HepG2 (cell line): ENCODE data around the gene HAUS7. TPM values are rescaled to one million over a fixed set of nuclear protein-coding genes. Genes with fewer than 3 reads are reported as not detected.

ENCODE experiments used
- CEBPZ ChIP-seq: IDR thresholded peaks from 2 replicates; pipeline ENCODE4 v1.6.1; 2012; ENCODE audit warnings: low read length, improper control_type of control experiment
- MTA3 ChIP-seq: sonication (generic); formaldehyde crosslinking; IDR thresholded peaks from 2 replicates; pipeline ENCODE4 v1.4.0; 2020; ENCODE audit warnings: missing genetic modification reagents
- NR3C1 ChIP-seq: sonication (generic); formaldehyde crosslinking; IDR thresholded peaks from 2 replicates; pipeline ENCODE4 v1.4.0; 2020; ENCODE audit warnings: missing genetic modification reagents
- RERE ChIP-seq: IDR thresholded peaks from 2 replicates; pipeline ENCODE4 v1.6.1; 2016; ENCODE audit warnings: low read depth, missing genetic modification reagents, missing compliant biosample characterization
- ZNF121 ChIP-seq: sonication (generic); formaldehyde crosslinking; IDR thresholded peaks from 2 replicates; pipeline ENCODE4 v1.5.0; 2020; ENCODE audit warnings: mild to moderate bottlenecking, missing genetic modification reagents
- ZNF431 ChIP-seq: sonication (generic); formaldehyde crosslinking; IDR thresholded peaks from 2 replicates; pipeline ENCODE4 v1.9.0; 2022; ENCODE audit warnings: missing genetic modification reagents, low read depth, mild to moderate bottlenecking, borderline replicate concordance
- ZNF564 ChIP-seq: sonication (generic); formaldehyde crosslinking; IDR thresholded peaks from 2 replicates; pipeline ENCODE4 v1.8.1; 2023; ENCODE audit warnings: mild to moderate bottlenecking, missing genetic modification reagents
- ZNF674 ChIP-seq: sonication (generic); formaldehyde crosslinking; IDR thresholded peaks from 2 replicates; pipeline ENCODE4 v1.5.0; 2020; ENCODE audit warnings: low read depth, mild to moderate bottlenecking, missing genetic modification reagents
- polyA plus RNA-seq, 8 experiments: library from polyadenylated mRNA; depleted of rRNA in 3 of 8; stranded (reverse) in 7 of 8; unstranded in 1 of 8; fragments of >200 nt; fragmentation: Illumina TruSeq in 4 of 8; extraction: Trizol in 4 of 8; gene quantifications; 2 replicates each; pipeline versions ENCODE4 v1.2.1 to v1.2.3, GENCODE V29; 2011 to 2016; ENCODE audit warnings: low read depth in 4 of 8, missing spikeins in 1 of 8, mixed read lengths in 1 of 8; ENCODE audit not compliant: insufficient read depth in 1 of 8
- total RNA-seq, 5 experiments: library from RNA; depleted of rRNA; stranded (reverse); fragments of >200 nt; fragmentation: Illumina TruSeq; extraction: Trizol; gene quantifications; 2 replicates each; pipeline ENCODE4 v1.2.3, GENCODE V29; 2016; ENCODE audit warnings: low read depth in 1 of 5

HAUS7 gene
- total and polyA plus RNA-seq, 2 of the 13 experiments (the other 11 are each of a cell fraction or from before 2014, with no cell fraction given): 10.9 to 42.4 TPM

DNA sequence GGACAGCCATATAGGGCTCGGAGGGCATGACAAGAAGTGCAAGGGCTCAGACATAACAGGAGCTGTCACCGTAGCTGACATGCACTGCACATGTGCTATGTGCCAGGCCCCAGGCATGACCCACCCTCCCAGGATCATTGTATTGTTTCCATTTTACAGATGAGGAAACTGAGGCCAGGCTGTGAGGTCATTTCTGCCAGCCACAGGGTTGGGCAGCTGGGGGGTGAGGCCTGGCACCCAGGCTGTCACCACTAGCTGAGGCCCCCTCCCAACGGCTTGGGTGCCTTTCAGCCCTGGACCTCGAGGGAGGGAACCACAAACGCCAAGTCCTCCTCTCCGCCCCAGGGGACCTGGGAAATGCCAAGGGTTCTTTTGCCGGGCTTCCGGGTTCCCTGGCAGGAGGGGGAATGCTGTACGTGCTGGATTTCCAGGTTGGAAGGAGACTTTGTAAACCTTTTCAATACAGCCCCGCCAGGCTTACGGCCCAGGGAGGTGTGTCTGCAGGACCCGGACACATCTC is 37.2 kb downstream of the HAUS7 start (continued):
- TF ChIP-seq ZNF564 (CRISPR knock-in tag) (no peak), RERE (no peak), ZNF431 (no peak), ZNF674 (CRISPR knock-in tag) (no peak), ZNF121 (CRISPR knock-in tag) (no peak), CEBPZ (no peak), MTA3 (CRISPR knock-in tag) (no peak), NR3C1 (CRISPR knock-in tag) (no peak)
